AG04450 (cell line): ENCODE measurements around the gene SSX5. TPM values are rescaled to one million over a fixed set of nuclear protein-coding genes. Genes with fewer than 3 reads are reported as not detected.
"Not testable (repeated sequence)": the region's sequence is repeated elsewhere in the genome, so short reads cannot be mapped to it uniquely, and the experiment has no call there.

ENCODE experiments used
- CTCF ChIA-PET: fragments of 300-600, 350-600 bp; formaldehyde crosslinking; extraction: SDS; loops from one replicate; lab custom pipeline; 2022; ENCODE audit warnings: antibody characterized with exemption, inconsistent platforms; lab: Charles Lee
- POLR2A ChIA-PET: fragments of 350-600 bp; formaldehyde crosslinking; extraction: SDS; loops from one replicate; lab custom pipeline; 2021; ENCODE audit warnings: antibody characterized with exemption, inconsistent platforms; lab: Yijun Ruan, JAX
- DNase-seq: peaks from one replicate; pipeline ENCODE4 v3.0.0-alpha.2; 2011; ENCODE audit warnings: low read depth, low spot score
- H3K27ac ChIP-seq: one replicate; pipeline ENCODE4 v1.5.1; 2012; ENCODE audit warnings: low read depth, low read length, control low read depth
- H3K27me3 ChIP-seq: one replicate; pipeline ENCODE4 v1.6.0; 2012; ENCODE audit warnings: low read length; ENCODE audit not compliant: control insufficient read depth, insufficient read depth
- H3K4me3 ChIP-seq: 2 replicates; pipeline ENCODE4 v1.5.1; 2011; ENCODE audit warnings: mild to moderate bottlenecking, low read depth, low read length, control low read depth
- H3K9me3 ChIP-seq: 2 replicates; pipeline ENCODE4 v1.5.1; 2012; ENCODE audit warnings: low read length; ENCODE audit not compliant: control insufficient read depth, insufficient read depth
- CTCF ChIP-seq: IDR thresholded peaks from 2 replicates; pipeline ENCODE4 v1.5.1; 2011; ENCODE audit warnings: low read depth, low read length, control low read depth, inconsistent platforms
- polyA minus RNA-seq: library from RNA; depleted of rRNA, polyadenylated mRNA; stranded (reverse); fragments of >200 nt; gene quantifications from 2 replicates; pipeline ENCODE4 v1.2.3, GENCODE V29; 2011; rRNA and poly(A)+ RNA removed
- polyA plus RNA-seq: library from polyadenylated mRNA; depleted of rRNA; stranded (reverse); fragments of >200 nt; gene quantifications from 2 replicates; pipeline ENCODE4 v1.2.3, GENCODE V29; 2011; rRNA removed

The SSX5 gene, protein sequence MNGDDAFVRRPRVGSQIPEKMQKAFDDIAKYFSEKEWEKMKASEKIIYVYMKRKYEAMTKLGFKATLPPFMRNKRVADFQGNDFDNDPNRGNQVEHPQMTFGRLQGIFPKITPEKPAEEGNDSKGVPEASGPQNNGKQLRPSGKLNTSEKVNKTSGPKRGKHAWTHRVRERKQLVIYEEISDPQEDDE
- polyA plus RNA-seq (not detected in 2 replicates), polyA minus RNA-seq (not detected in 2 replicates)

GRCh38 chrX:48196745-48197201, at the start of gene SSX5:
Gene SSX5, minus strand, starts transcription at chrX:48196795. Its CDS starts 1,437 bp downstream, at chrX:48195358.
- POLR2A ChIA-PET: no interaction called here
- TF ChIP-seq CTCF: no peak
- no peaks in the 10 kb centered on the region for H3K27me3 ChIP-seq
- no peak within 1 kb of the TSS for H3K4me3 ChIP-seq
- CTCF ChIA-PET: no interaction called here
- no peak for DNase-seq
- peaks cover 2% of the 10 kb centered on the region; the same call in 1 of the 2 replicates for H3K9me3 ChIP-seq
- H3K27ac ChIP-seq: no peak within 1 kb of the TSS

- H3K9me3 ChIP-seq, DNase-seq, H3K27me3 ChIP-seq, POLR2A ChIA-PET, CTCF ChIA-PET, H3K27ac ChIP-seq, H3K4me3 ChIP-seq: not testable (repeated sequence)
Observed at GRCh38 chrX:48224196-48224595, 27.6 kb upstream of the SSX5 start.

DNA sequence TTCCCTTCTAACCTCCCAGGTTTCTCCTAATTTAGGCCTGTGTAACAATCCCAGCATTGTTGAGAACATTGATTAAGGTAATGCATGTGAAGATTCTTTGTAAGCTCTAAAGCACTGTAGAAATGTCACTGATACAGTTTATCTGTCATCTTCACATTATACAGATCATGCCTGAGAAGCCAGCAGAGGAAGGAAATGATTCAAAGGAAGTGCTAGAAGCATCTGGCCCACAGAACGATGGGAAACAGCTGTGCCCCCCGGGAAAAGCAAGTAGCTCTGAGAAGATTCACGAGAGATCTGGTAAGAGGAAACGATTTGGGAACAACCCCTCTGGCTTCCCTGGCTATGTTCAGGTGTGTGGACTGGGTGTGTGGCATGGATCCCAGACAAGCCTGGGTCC, 17.7 kb upstream of the SSX5 start:
- CTCF ChIA-PET, POLR2A ChIA-PET: not testable (repeated sequence)

DNA sequence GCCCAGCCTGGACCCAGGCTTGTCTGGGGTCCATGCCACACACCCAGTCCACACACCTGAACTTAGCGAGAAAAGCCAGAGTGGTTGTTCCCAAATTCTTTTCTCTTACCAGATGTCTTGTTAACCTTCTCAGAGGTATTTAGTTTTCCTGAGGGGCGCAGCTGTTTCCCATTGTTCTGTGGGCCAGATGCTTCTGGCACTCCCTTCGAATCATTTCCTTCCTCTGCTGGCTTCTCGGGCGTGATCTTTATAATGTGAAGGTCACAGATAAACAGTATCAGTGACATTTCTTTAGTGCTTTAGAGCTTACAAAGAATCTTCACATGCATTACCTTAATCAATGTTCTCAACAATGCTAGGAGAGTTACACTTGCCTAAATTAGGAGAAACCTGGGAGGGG, 6.6 kb downstream of the SSX5 start:
- H3K27me3 ChIP-seq, H3K4me3 ChIP-seq, H3K9me3 ChIP-seq, CTCF ChIA-PET, DNase-seq, POLR2A ChIA-PET, H3K27ac ChIP-seq: not testable (repeated sequence)

More for the DNA sequence above, 17.7 kb upstream of the SSX5 start:
- H3K4me3 ChIP-seq, H3K27me3 ChIP-seq, DNase-seq, H3K9me3 ChIP-seq, H3K27ac ChIP-seq: not testable (repeated sequence)

DNA sequence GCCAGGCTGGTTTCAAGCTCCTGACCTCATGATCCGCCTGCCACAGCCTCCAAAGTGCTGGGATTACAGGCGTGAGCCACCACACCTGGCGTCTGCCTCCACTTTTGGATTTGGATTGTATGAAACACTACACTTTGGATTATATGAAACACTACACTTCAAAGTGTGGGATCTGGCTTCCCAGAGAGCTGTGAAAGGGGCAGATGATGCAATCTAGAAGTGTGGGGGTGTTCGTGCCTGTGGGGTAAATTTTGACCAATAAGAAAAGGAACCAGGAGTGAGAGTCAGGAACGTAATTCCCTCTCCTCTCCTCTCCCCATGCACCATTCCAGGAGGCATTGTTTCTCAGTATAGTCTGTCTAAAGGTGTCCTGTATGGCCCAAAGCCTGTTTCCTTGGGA, 14.7 kb downstream of the SSX5 start:
- H3K27me3 ChIP-seq, POLR2A ChIA-PET, H3K9me3 ChIP-seq, H3K4me3 ChIP-seq, CTCF ChIA-PET, DNase-seq, H3K27ac ChIP-seq: not testable (repeated sequence)

DNA sequence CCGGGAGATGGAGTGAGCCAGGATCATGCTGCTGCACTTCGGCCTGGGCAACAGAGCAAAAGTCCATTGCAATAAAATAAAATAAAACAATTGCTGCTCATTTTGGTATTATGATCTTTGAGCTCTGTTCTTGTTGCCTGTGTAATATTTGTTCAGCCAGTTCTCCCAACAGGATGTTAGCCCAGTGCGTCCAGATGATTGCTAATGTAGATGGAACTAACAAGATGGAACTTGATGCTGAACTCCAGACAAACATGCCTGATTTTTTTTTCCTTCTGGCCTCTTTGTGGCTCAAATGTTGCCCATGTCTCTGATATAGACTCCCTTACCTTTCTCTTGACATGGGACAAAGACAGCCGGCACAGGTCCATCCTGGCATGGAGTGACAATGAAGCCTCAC, 15.8 kb downstream of the SSX5 start:
- CTCF ChIA-PET: no interaction called here
- no peak for DNase-seq
- Histone ChIP-seq H3K27ac (no peak overlapping the region), H3K27me3 (no peaks in the 10 kb centered on the region), H3K9me3 (no peaks in the 10 kb centered on the region), H3K4me3 (no peak overlapping the region)
- TF ChIP-seq CTCF: no peak
- POLR2A ChIA-PET: no interaction called here

GRCh38 chrX:48179691-48180090, 16.9 kb downstream of the SSX5 start:
- TF ChIP-seq CTCF: no peak
- no peak for DNase-seq
- CTCF ChIA-PET: no interaction called here
- POLR2A ChIA-PET: no interaction called here
- Histone ChIP-seq H3K27me3 (no peaks in the 10 kb centered on the region), H3K27ac (no peak overlapping the region), H3K9me3 (no peaks in the 10 kb centered on the region), H3K4me3 (no peak overlapping the region)

GRCh38 chrX:48166322-48166721, 30.3 kb downstream of the SSX5 start:
- DNase-seq, H3K9me3 ChIP-seq, CTCF ChIA-PET, POLR2A ChIA-PET, H3K4me3 ChIP-seq, H3K27me3 ChIP-seq, H3K27ac ChIP-seq: not testable (repeated sequence)
